Subcutaneous abdominal adipose tissue (tissue), 5 donors: Measurements from ENCODE around the gene HSPA1B.
A peak's percentile ranks its signal among the peaks of the same experiment; 100 is the strongest.
"Not testable (repeated sequence)": the region's sequence is repeated elsewhere in the genome, so short reads cannot be mapped to it uniquely, and the experiment has no call there.

Source experiments
- H3K27ac ChIP-seq: one replicate; pipeline ENCODE4 v1.7.0; 2013; ENCODE audit warnings: low read depth, mild to moderate bottlenecking, inconsistent platforms, low read length, moderate library complexity
- H3K27me3 ChIP-seq, 5 donors: one replicate each; pipeline ENCODE4 v1.7.0; 2013; ENCODE audit warnings: low read length in 5 of 5, inconsistent platforms in 1 of 5; ENCODE audit not compliant: control insufficient read depth in 5 of 5, insufficient read depth in 4 of 5
- H3K36me3 ChIP-seq, 5 donors: one replicate each; pipeline ENCODE4 v1.7.0; 2013; ENCODE audit warnings: low read length in 5 of 5; ENCODE audit not compliant: control insufficient read depth in 5 of 5, insufficient read depth in 5 of 5
- H3K4me1 ChIP-seq, 5 donors: one replicate each; pipeline ENCODE4 v1.7.0; 2013; ENCODE audit warnings: low read length in 5 of 5, mild to moderate bottlenecking in 3 of 5, moderate library complexity in 1 of 5; ENCODE audit not compliant: control insufficient read depth in 5 of 5, insufficient read depth in 5 of 5
- H3K4me3 ChIP-seq, 5 donors: one replicate each; pipeline ENCODE4 v1.7.0; 2013; ENCODE audit warnings: low read length in 5 of 5, low read depth in 1 of 5
- H3K9ac ChIP-seq, 5 donors: one replicate each; pipeline ENCODE4 v1.7.0; 2013; ENCODE audit warnings: low read length in 5 of 5, mild to moderate bottlenecking in 4 of 5, moderate library complexity in 3 of 5
- H3K9me3 ChIP-seq, 5 donors: one replicate each; pipeline ENCODE4 v1.7.0; 2013; ENCODE audit warnings: low read length in 5 of 5; ENCODE audit not compliant: control insufficient read depth in 5 of 5
- donor health status: healthy.
- donor health status: healthy.
- donor health status: healthy.
- donor health status: healthy.
- donor health status: healthy.

The HSPA1B gene

DNA sequence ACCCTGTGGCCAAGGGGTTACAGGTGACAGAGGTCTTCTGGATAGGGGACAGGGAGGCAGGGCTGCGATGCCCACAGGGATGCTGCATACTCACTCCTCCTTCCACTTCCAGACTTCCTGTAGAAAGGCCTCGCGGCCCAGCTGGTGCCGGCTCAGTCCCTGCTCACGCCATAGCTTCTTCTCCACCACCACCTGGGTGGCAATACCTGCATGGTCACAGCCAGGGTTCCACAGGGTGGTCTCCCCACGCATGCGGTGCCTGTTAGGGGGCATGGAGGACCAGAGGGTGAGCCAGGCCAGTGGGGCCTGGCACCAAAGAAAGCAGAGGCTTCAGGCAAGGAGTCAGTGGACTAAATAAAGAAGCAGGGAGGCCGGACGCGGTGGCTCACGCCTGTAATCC lies 42.1 kb upstream of the HSPA1B start:
- H3K9ac ChIP-seq, result no peak overlapping the region
- no peaks in the 10 kb centered on the region for H3K4me1 ChIP-seq
- peaks cover 0 to 56% (median 49%) of the 10 kb centered on the region in 5 donors for H3K36me3 ChIP-seq
- no peaks in the 10 kb centered on the region for H3K27me3 ChIP-seq
- no peak overlapping the region for H3K27ac ChIP-seq
- H3K9me3 ChIP-seq, result no peaks in the 10 kb centered on the region
- no peak overlapping the region for H3K4me3 ChIP-seq

DNA sequence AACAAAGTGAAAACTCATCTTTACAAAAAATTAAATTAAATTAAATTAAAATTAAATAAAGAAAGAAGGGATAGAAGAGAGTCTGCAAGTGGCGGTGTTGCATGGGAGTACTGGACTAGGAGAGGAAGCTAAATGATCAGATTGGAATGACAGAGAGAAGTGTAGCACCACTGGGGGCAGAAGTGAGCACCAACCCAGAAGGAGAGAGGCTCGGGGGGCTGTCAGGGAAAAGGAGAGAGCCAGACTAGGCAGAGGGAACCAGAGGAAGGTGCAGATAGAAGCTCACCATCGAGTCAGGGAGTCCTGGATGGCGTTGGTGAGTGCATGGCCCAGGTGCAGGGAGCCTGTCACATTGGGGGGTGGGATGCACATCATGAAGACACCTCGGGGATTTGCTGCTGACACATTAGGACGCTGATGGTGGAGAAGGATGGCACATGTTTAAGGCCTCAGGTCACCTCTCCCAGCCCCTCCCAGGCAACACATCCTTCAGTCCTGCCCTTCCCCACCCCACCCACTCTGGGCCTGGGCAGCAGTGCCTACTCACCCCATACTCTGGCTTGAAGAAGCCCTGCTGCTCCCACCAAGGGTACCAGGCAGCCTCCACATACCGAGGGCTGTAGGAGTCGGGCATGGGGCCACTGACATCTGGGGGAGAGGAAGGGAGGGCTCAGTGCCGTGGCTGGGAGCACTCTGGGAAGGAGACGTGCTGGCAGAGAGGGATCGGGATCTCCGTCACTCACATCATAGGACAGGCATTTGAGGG lies 36.0 kb upstream of the HSPA1B start:
- Histone ChIP-seq H3K27me3 (no peaks in the 10 kb centered on the region), H3K36me3 (peaks cover 0 to 25% (median 21%) of the 10 kb centered on the region in 5 donors), H3K9me3 (no peaks in the 10 kb centered on the region), H3K9ac (no peak overlapping the region), H3K4me3 (no peak overlapping the region), H3K4me1 (peaks cover 0 to 22% (median 18%) of the 10 kb centered on the region in 5 donors), H3K27ac (no peak overlapping the region)

DNA sequence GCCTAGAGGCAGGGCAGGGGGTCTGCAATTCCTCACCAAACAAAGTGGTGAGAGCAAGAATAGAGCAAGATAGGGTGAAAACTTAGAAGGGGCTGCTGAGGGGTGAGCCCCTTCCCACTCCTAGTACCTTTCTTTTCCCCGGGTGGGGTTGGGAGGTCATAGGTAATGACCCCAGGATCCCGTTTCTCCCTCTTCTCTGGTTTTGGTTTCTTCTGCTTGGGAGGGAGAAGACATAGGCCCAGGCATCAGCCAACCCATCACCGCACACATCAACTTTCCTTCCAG lies 35.5 kb upstream of the HSPA1B start:
- H3K27ac ChIP-seq, result no peak overlapping the region
- H3K4me1 ChIP-seq, result peaks cover 0 to 22% (median 18%) of the 10 kb centered on the region in 5 donors
- H3K4me3 ChIP-seq, result no peak overlapping the region
- no peak overlapping the region for H3K9ac ChIP-seq
- peaks cover 2 to 25% (median 21%) of the 10 kb centered on the region in 5 donors for H3K36me3 ChIP-seq
- no peaks in the 10 kb centered on the region for H3K27me3 ChIP-seq
- no peaks in the 10 kb centered on the region for H3K9me3 ChIP-seq

DNA sequence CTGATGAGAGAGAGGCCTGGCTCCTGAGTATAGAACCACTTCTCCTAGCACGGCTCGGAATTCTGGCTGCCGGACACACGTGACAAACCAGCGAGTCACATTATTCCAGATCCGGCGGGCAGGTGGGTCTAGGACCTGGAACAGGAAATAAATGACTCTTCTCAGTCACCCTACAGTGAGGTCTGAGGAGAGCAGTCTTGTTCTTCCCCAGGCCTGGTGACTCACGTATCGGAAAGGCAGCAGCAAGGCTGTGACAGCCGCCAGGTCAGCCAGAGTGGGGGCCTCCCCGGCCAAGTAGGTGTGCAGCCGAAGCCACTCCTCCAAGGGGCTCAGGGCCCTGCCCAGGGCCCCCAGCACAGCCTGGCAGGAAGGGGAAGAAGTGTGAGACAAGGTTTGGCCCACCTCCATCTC lies 34.8 kb upstream of the HSPA1B start:
- H3K4me3 ChIP-seq, result no peak overlapping the region
- H3K4me1 ChIP-seq, result peaks cover 0 to 24% (median 20%) of the 10 kb centered on the region in 5 donors
- H3K27ac ChIP-seq, result no peak overlapping the region
- no peaks in the 10 kb centered on the region for H3K27me3 ChIP-seq
- no peak overlapping the region for H3K9ac ChIP-seq
- peaks cover 3 to 26% (median 21%) of the 10 kb centered on the region in 5 donors for H3K36me3 ChIP-seq
- no peaks in the 10 kb centered on the region for H3K9me3 ChIP-seq

DNA sequence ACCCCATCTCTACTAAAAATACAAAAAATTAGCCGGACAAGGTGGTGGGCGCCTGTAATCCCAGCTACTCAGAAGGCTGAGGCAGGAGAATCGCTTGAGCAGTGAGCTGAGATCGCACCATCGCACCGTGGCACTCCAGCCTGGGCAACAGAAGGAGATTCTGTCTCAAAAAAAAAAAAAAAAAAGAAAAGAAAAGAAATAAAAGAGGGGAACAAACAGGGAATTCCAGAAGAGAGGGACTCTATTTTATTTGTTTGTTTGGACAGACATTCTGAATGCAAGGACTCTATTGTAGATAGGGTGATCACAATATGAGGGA lies 33.7 kb upstream of the HSPA1B start:
- H3K9me3 ChIP-seq, H3K27me3 ChIP-seq, H3K27ac ChIP-seq: not testable (repeated sequence)
- Histone ChIP-seq H3K4me3 (peak overlapping the region in 1 of 5 donors; percentile 83), H3K36me3 (peaks cover 3 to 26% (median 21%) of the 10 kb centered on the region in 5 donors), H3K4me1 (peaks cover 0 to 26% (median 20%) of the 10 kb centered on the region in 5 donors), H3K9ac (peak overlapping the region in 1 of 5 donors; percentile 98)

GRCh38 chr6:31794294-31794865 lies 33.2 kb upstream of the HSPA1B start:
- peaks cover 0 to 26% (median 20%) of the 10 kb centered on the region in 5 donors for H3K4me1 ChIP-seq

DNA sequence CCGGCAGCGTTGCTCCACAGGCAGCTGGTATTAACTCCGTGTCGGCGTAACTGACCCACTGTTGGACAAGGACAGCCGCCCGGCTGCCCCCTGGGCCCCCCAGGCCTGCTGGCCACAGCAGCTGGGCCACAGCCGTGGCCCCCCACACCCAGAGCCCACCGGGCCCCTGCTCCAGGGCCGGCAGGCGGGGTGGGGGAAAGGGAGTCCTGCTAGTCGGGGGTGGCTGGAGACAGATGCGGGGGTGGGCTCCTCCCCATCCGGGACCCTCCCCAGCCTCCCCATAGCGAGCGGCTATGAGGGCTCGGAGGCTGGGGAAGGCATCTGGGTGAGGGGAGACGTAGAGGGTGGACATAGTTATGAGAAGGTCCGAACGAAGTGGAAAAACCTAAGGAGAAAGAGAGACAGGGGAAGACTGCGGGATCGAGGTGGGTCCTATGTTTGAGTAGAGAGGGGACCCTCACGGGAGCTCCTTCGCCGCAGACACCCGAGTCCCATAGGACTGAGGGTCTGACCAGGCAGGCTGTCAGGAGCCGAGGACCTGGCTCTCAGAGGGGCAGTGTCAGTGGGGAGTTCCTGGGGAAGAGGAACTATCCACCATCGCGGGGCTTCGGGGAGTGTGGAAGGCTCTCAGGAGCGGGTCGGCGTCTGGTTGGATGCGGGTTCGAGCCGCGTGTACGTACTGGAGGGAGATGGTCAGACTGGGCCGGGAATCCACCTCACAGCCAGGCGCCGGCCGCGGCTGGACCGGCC lies 32.5 kb upstream of the HSPA1B start:
- H3K36me3 ChIP-seq, result peaks cover 3 to 26% (median 16%) of the 10 kb centered on the region in 5 donors
- H3K27me3 ChIP-seq, result no peaks in the 10 kb centered on the region

More at GRCh38 chr6:31794294-31794865, 33.2 kb upstream of the HSPA1B start:
- peak overlapping the region; percentile 93 to 99 (median 96) for H3K9ac ChIP-seq
- peak overlapping the region; percentile 35 to 91 (median 83) for H3K4me3 ChIP-seq
- H3K27me3 ChIP-seq, result no peaks in the 10 kb centered on the region
- peak overlapping the region; percentile 87 for H3K27ac ChIP-seq
- no peaks in the 10 kb centered on the region for H3K9me3 ChIP-seq
- H3K36me3 ChIP-seq, result peaks cover 3 to 26% (median 19%) of the 10 kb centered on the region in 5 donors

GRCh38 chr6:31795616-31796298 lies 31.8 kb upstream of the HSPA1B start, which contains the start of gene VARS1:
VARS1 (minus strand) TSS chr6:31795752; CDS start chr6:31795217, 535 bp downstream.
- Histone ChIP-seq H3K9ac (peak within 1 kb of the TSS; percentile 93 to 99 (median 96)), H3K4me1 (peaks cover 0 to 26% (median 20%) of the 10 kb centered on the region in 5 donors)

More for the DNA sequence above, 32.5 kb upstream of the HSPA1B start:
- Histone ChIP-seq H3K4me1 (peaks cover 0 to 26% (median 20%) of the 10 kb centered on the region in 5 donors), H3K9me3 (no peaks in the 10 kb centered on the region), H3K9ac (peak overlapping the region; percentile 93 to 99 (median 96)), H3K4me3 (peak overlapping the region; percentile 83 to 91 (median 87)), H3K27ac (peak overlapping the region; percentile 87)

DNA sequence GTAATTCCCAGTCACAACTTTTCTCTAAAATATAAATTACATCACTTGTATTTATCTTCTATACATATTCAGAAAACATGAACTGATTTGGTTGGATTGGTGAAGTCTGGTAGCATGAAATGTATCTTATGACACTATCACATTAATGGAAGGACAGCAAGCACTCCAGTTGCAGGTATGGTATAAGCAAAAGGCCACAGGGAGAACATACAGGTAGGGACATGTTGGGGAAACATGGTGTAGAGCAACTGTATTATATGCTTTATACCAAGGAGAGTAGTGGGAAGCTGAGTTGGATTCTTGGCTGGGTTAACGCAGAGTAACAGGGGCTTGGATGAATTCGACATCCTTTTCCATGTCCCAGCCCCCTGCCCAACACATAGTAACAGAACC lies 30.5 kb upstream of the HSPA1B start:
- peak overlapping the region; percentile 5 for H3K27ac ChIP-seq
- no peak overlapping the region for H3K9ac ChIP-seq
- H3K27me3 ChIP-seq, result no peaks in the 10 kb centered on the region
- no peaks in the 10 kb centered on the region for H3K9me3 ChIP-seq
- peaks cover 0 to 26% (median 20%) of the 10 kb centered on the region in 5 donors for H3K4me1 ChIP-seq
- peaks cover 3 to 21% (median 8%) of the 10 kb centered on the region in 5 donors for H3K36me3 ChIP-seq
- H3K4me3 ChIP-seq, result no peak overlapping the region

More at GRCh38 chr6:31795616-31796298, 31.8 kb upstream of the HSPA1B start, which contains the start of gene VARS1:
- peak within 1 kb of the TSS; percentile 83 to 91 (median 87) for H3K4me3 ChIP-seq
- H3K27me3 ChIP-seq, result no peaks in the 10 kb centered on the region
- H3K27ac ChIP-seq, result peak within 1 kb of the TSS; percentile 87
- peaks cover 3 to 22% (median 14%) of the 10 kb centered on the region in 5 donors for H3K36me3 ChIP-seq
- H3K9me3 ChIP-seq, result no peaks in the 10 kb centered on the region
